Epithelial cell of proximal tubule (primary cell): ENCODE data around the gene MAPKAPK2. TPM values are rescaled to one million over a fixed set of nuclear protein-coding genes. Genes with fewer than 3 reads are reported as not detected.

Experiments
- DNase-seq: peaks from one replicate; pipeline ENCODE4 v3.0.0-alpha.2; 2011; ENCODE audit warnings: low read depth
- H3K4me3 ChIP-seq: 2 replicates; pipeline ENCODE4 v1.5.1; 2011; ENCODE audit warnings: low read depth, mild to moderate bottlenecking, low read length
- total RNA-seq: library from RNA; depleted of rRNA; stranded (reverse); fragments of >200 nt; gene quantifications from 2 replicates; pipeline ENCODE4 v1.2.3, GENCODE V29; 2015
- TF ChIP-seq, protein P1 (sequence below): conservative IDR thresholded peaks from 2 replicates; pipeline ENCODE4 v1.5.1; 2012; ENCODE audit warnings: low read depth, mild to moderate bottlenecking, low read length

Gene MAPKAPK2
- total RNA-seq, 1 donor from 2014 or later = 45.5 TPM

DNA sequence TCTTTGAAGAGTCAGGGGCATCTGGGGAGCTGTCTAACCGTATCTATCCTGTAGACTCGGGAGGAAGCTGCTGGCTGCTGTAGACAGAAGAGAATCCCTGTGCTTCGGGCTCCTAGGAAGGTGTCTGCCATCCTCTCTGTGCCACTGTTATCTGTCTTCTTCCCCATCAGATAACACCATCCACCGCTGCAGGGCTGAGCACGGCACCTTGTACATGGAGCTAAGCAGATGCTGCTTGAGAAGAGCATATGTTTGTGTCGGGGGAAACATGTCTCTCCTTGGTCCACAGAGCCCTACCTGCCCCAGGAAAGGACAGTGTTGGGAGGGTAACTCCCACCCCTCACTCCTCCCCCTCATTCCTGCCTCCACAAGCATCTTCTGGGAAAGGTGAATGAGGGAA lies 1.4 kb upstream of the MAPKAPK2 start:
- H3K4me3 ChIP-seq = no peak overlapping the region
- DNase-seq = no peak
- TF ChIP-seq, protein P1, sequence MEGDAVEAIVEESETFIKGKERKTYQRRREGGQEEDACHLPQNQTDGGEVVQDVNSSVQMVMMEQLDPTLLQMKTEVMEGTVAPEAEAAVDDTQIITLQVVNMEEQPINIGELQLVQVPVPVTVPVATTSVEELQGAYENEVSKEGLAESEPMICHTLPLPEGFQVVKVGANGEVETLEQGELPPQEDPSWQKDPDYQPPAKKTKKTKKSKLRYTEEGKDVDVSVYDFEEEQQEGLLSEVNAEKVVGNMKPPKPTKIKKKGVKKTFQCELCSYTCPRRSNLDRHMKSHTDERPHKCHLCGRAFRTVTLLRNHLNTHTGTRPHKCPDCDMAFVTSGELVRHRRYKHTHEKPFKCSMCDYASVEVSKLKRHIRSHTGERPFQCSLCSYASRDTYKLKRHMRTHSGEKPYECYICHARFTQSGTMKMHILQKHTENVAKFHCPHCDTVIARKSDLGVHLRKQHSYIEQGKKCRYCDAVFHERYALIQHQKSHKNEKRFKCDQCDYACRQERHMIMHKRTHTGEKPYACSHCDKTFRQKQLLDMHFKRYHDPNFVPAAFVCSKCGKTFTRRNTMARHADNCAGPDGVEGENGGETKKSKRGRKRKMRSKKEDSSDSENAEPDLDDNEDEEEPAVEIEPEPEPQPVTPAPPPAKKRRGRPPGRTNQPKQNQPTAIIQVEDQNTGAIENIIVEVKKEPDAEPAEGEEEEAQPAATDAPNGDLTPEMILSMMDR = no peak

DNA sequence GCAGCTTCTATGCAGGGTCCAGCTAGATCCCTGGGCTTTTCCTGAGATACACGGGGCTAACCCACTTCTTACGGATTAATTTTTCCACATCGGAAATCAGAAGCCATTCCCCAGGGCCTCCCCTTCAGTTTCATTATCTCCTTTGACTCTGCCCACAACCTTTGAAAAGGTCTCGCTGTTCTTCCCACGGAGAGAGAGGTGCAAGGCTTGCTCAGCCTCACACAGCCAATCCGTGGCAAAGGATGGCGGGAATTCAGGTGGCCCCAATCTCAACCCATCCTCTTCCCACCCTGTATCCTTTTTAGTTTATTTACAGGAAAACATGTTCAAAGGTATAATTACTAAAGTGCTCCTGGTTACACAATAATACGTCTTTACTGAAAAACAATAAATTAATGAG lies 702 bp upstream of the MAPKAPK2 start:
- H3K4me3 ChIP-seq = peak overlapping the region; percentile 94
- TF ChIP-seq, protein P1 = no peak
- no peak for DNase-seq

DNA sequence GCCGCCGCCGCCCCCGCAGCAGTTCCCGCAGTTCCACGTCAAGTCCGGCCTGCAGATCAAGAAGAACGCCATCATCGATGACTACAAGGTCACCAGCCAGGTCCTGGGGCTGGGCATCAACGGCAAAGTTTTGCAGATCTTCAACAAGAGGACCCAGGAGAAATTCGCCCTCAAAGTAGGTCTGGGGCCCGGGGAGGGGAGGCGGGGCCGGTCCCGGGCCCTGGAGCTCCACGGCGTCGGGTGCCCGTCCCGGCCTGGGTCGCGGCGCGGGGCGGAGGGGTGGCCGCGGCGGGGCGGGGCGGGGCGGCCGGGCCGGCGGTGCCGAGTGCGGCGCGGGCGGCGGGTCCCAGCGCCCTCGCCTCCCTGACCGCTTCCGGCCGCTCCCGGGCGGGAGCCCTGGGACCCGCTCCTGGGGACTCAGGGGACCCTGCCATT lies 646 bp downstream of the MAPKAPK2 start:
- TF ChIP-seq, protein P1 = no peak
- DNase-seq = no peak
- H3K4me3 ChIP-seq = peak overlapping the region; percentile 94

DNA sequence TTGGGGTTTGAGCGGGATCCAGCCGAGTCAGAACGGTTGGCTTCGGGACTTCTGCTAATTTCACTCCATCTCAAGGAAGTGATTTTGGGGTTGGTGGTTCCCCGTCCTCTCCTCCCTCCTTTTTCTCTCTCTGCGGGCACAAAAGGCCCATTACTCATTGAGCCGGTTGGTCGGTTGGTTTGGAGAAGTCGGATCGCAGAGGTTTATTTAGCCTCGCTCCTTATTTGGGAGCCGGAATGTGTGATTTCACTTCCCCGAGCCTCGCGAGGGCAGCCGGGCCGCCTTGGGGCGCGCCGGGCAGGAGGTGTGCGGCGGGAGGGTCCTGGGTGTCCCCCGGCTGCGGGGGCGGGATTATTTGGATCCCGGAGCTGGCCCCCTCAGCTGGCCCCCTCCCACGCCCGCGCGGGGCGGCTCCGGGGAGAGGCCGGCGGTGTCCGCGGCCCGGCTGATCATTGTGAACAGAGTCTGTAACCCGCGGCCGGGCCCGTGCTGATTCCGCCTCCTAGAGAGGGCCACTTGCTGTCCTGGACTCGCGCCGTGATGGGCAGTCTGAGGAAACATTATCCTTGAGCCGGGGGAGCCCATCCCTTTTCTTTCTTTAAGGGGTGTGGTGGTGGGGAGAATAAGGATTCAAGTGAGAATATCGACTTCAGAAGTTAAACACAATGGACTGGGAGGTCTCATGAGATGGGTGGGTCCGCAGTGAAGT lies 1.2 kb downstream of the MAPKAPK2 start:
- TF ChIP-seq, protein P1 = no peak
- no peak for DNase-seq
- peak overlapping the region; percentile 94 for H3K4me3 ChIP-seq

DNA sequence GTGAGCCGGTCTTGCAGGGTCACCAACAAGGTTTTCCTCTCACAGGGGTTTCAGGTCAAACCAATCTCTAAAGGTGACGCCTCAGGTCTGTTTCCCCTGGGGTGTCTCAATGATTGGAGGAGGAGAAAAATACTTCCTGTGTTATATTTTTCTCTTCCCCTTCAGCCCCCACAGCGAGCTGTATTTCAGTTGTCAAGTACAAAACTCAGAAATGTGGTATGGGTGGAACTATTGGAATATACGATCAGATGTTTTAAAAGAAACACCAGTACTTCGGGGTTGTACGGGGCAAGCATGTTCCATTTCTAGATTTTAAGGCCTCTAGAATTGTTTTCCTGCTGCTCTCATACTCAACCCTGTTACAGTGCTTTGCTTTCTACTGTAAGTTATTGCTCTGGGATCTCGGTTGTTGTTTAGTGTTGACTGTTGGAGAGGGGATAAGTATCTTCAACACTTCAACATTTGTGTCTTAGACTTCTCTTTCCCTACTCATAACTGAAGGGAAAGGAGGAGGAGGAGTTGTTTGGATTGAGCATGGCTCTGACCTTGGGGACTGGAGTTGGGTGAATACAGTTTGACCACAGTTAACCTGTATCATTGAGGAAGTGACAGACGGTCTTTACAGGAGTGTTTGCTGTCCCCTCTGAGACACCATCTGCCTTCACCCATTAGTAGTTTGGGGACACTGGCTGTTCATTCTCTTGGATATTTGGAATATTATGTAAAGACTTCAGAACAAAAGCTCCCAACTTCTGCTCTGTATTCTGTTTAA lies 2.0 kb downstream of the MAPKAPK2 start:
- TF ChIP-seq, protein P1 = no peak
- DNase-seq = no peak
- H3K4me3 ChIP-seq = peak overlapping the region; percentile 94

DNA sequence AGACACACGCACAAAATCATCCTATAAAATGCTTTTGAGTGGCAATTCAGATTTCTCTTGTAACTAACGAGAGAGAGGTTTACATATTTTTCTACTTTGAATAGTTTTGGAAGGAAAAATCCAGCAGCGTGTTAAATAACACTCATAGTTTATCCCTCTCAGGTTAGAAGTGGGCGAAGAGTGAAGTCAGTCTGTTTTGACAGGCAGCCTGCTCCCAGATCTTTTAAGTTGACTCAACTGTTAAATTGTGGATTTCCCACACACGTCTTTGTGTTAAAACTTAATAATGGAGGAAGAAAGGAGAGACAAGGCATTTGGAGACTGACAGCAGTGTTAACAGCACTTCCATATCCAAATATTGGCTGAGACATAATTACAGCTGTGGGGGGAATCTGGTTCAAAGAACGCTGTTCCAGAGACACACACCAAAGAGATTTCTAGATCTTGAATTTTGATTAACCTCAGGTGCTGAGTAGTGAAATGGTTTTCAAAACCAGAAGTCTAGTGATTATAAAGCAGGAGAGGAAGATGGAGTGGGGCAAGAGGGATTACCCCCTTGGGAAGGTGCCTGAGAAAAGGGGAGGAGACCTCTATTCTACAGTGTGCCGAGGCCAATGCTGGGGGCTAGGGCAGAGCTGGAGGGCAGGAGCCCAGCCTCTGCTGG lies 2.7 kb downstream of the MAPKAPK2 start:
- TF ChIP-seq, protein P1 = no peak
- DNase-seq = no peak
- peak overlapping the region; percentile 94 for H3K4me3 ChIP-seq
